Trophoblast cell (in vitro differentiated cells and primary cell): ENCODE data around the gene NEK8. TPM values are rescaled to one million over a fixed set of nuclear protein-coding genes. Genes with fewer than 3 reads are reported as not detected.

Experiments used
- DNase-seq, 2 donors: peaks; one replicate each; pipeline ENCODE4 v3.0.0-alpha.2; 2016
- H2AFZ ChIP-seq: 2 replicates; pipeline ENCODE4 v1.6.1; 2013; ENCODE audit warnings: low read length, moderate library complexity, mild to moderate bottlenecking; ENCODE audit not compliant: insufficient read depth, poor library complexity
- H2AK5ac ChIP-seq: 2 replicates; pipeline ENCODE4 v1.6.1; 2013; ENCODE audit warnings: mild to moderate bottlenecking, low read length
- H2BK120ac ChIP-seq: 2 replicates; pipeline ENCODE4 v1.6.1; 2013; ENCODE audit warnings: low read length, mild to moderate bottlenecking, moderate library complexity; ENCODE audit not compliant: insufficient read depth, poor library complexity
- H2BK12ac ChIP-seq: 2 replicates; pipeline ENCODE4 v1.6.1; 2013; ENCODE audit warnings: mild to moderate bottlenecking, low read length, moderate library complexity
- H2BK5ac ChIP-seq: 2 replicates; pipeline ENCODE4 v1.6.1; 2013; ENCODE audit warnings: low read length, low read depth, moderate library complexity, mild to moderate bottlenecking; ENCODE audit not compliant: poor library complexity
- H3K14ac ChIP-seq: 2 replicates; pipeline ENCODE4 v1.6.1; 2013; ENCODE audit warnings: mild to moderate bottlenecking, low read length
- H3K18ac ChIP-seq: 2 replicates; pipeline ENCODE4 v1.6.1; 2013; ENCODE audit warnings: mild to moderate bottlenecking, low read length
- H3K23ac ChIP-seq: 2 replicates; pipeline ENCODE4 v1.6.1; 2013; ENCODE audit warnings: low read length
- H3K27ac ChIP-seq: 2 replicates; pipeline ENCODE4 v1.5.1; 2013; ENCODE audit warnings: low read depth, mild to moderate bottlenecking, inconsistent platforms, low read length, moderate library complexity
- H3K27me3 ChIP-seq: 2 replicates; pipeline ENCODE4 v1.6.1; 2013; ENCODE audit warnings: inconsistent platforms, mild to moderate bottlenecking, low read length, moderate library complexity; ENCODE audit not compliant: insufficient read depth
- H3K36me3 ChIP-seq, 2 experiments: 1 replicate in 1 of 2; 2 replicates in 1 of 2; pipeline ENCODE4 v1.6.1; 2013; ENCODE audit warnings: low read length in 2 of 2, mild to moderate bottlenecking in 2 of 2, moderate library complexity in 1 of 2; ENCODE audit not compliant: insufficient read depth in 2 of 2, control insufficient read depth in 1 of 2
- H3K4ac ChIP-seq: 2 replicates; pipeline ENCODE4 v1.6.1; 2013; ENCODE audit warnings: low read depth, mild to moderate bottlenecking, low read length, moderate library complexity
- H3K4me1 ChIP-seq, 2 experiments: 1 replicate in 1 of 2; 2 replicates in 1 of 2; pipeline ENCODE4 v1.6.1; 2013; ENCODE audit warnings: low read length in 2 of 2, mild to moderate bottlenecking in 2 of 2, moderate library complexity in 1 of 2; ENCODE audit not compliant: insufficient read depth in 2 of 2, control insufficient read depth in 1 of 2
- H3K4me2 ChIP-seq: 2 replicates; pipeline ENCODE4 v1.6.1; 2013; ENCODE audit warnings: inconsistent platforms, mild to moderate bottlenecking, low read length, moderate library complexity
- H3K4me3 ChIP-seq: 2 replicates; pipeline ENCODE4 v1.5.1; 2013; ENCODE audit warnings: mild to moderate bottlenecking, low read depth, low read length, inconsistent platforms
- H3K79me1 ChIP-seq: one replicate; pipeline ENCODE4 v1.6.1; 2013; ENCODE audit warnings: low read length
- H3K79me2 ChIP-seq: 2 replicates; pipeline ENCODE4 v1.6.1; 2013; ENCODE audit warnings: low read length, mild to moderate bottlenecking; ENCODE audit not compliant: control insufficient read depth, insufficient read depth, poor library complexity
- H3K9ac ChIP-seq: 2 replicates; pipeline ENCODE4 v1.6.1; 2013; ENCODE audit warnings: mild to moderate bottlenecking, low read length
- H3K9me3 ChIP-seq: 2 replicates; pipeline ENCODE4 v1.6.1; 2013; ENCODE audit warnings: low read depth, mild to moderate bottlenecking, control low read depth, inconsistent platforms, low read length; ENCODE audit not compliant: insufficient read depth
- H4K12ac ChIP-seq: 2 replicates; pipeline ENCODE4 v1.6.1; 2013; ENCODE audit warnings: low read depth, mild to moderate bottlenecking, low read length, moderate library complexity
- H4K8ac ChIP-seq: 2 replicates; pipeline ENCODE4 v1.6.1; 2013; ENCODE audit warnings: low read depth, mild to moderate bottlenecking, low read length, moderate library complexity
- H4K91ac ChIP-seq: one replicate; pipeline ENCODE4 v1.6.1; 2013; ENCODE audit warnings: low read depth, mild to moderate bottlenecking, low read length, moderate library complexity
- WGBS: extraction: QIAGEN DNeasy Blood & Tissue Kit; methylation state at CpG from one replicate; pipeline ENCODE4 v1.1.7; 2013; ENCODE audit warnings: missing lambda C conversion rate; ENCODE audit not compliant: insufficient read length, insufficient coverage; ENCODE audit errors: extremely low coverage; 5-methylcytosine and 5-hydroxymethylcytosine counted together
- polyA plus RNA-seq: library from polyadenylated mRNA; stranded (reverse); fragments of 200-250 nt; gene quantifications from 2 replicates; pipeline ENCODE4 v1.2.3, GENCODE V29; 2013

NEK8 gene
- polyA plus RNA-seq = 3.8 and 4.4 TPM in 2 replicates

DNA sequence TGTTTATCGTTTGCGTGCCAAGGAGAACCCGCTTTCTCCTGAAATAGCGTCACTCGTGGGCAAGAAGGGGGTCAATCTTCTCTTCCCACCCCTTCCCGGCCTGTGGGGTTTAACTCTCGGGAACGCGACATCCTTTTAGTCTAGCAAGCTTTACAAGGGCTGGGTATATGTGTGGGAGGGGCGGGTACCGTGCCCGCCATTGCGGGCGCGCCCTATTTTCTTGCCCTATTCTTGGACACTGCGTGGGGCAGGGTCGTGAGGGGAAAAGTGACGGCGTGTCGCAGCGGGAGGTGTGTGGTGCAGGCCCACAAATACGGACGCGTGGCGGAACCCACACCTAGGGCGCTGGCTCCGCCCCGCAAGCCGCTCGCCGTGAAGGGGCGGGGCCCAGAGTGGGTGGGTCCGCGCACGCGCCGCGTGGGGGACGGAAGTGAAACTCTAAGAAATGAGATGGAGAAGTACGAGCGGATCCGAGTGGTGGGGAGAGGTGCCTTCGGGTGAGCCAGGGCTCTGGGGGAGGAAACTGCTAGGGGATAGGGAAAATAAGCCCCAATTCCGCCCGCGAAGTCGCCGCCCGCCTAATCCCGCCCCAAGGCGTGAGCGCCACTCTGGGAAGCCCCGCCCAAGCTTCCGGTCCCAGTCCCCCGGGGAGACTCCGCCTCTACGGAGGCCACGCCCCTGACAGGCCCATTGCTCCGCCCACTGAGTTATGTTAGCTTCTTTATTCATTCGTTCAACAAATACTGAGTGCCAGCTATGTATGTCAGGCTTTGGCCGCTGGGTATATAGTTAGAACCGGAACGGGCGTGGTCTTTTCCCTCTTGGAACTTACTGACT is at the start of gene NEK8:
Gene NEK8 (plus strand): TSS at position 425 of the 837 bp plus-strand sequence. CDS start 26 bp downstream, at position 451.
- Histone ChIP-seq H3K4me2 (peak within 1 kb of the TSS; percentile 94), H2AFZ (peak within 1 kb of the TSS; percentile 68), H2BK5ac (peak within 1 kb of the TSS; percentile 90), H4K91ac (peak within 1 kb of the TSS; percentile 78), H2BK12ac (peak within 1 kb of the TSS; percentile 25), H3K14ac (peak within 1 kb of the TSS; percentile 79), H4K8ac (peak within 1 kb of the TSS; percentile 92), H3K4ac (peak within 1 kb of the TSS; percentile 71), H3K23ac (no peak within 1 kb of the TSS), H3K27me3 (no peaks in the 10 kb centered on the region), H3K9ac (peak within 1 kb of the TSS; percentile 88), H3K4me1 (peaks cover 11% of the 10 kb centered on the region in 2 experiments), H3K36me3 (peaks cover 8 to 12% of the 10 kb centered on the region in 2 experiments), H3K9me3 (no peaks in the 10 kb centered on the region), H3K79me1 (peaks cover 28% of the 10 kb centered on the region), H3K4me3 (peak within 1 kb of the TSS; percentile 77), H2BK120ac (peak within 1 kb of the TSS; percentile 92), H3K18ac (peak within 1 kb of the TSS; percentile 88), H2AK5ac (peak within 1 kb of the TSS; percentile 25), H4K12ac (peak within 1 kb of the TSS; percentile 93), H3K79me2 (peaks cover 10% of the 10 kb centered on the region), H3K27ac (peak within 1 kb of the TSS; percentile 86)
- no CpG with 5 or more reads among the region's 64 CpGs for WGBS
- peak; percentile 97 to 99 for DNase-seq

DNA sequence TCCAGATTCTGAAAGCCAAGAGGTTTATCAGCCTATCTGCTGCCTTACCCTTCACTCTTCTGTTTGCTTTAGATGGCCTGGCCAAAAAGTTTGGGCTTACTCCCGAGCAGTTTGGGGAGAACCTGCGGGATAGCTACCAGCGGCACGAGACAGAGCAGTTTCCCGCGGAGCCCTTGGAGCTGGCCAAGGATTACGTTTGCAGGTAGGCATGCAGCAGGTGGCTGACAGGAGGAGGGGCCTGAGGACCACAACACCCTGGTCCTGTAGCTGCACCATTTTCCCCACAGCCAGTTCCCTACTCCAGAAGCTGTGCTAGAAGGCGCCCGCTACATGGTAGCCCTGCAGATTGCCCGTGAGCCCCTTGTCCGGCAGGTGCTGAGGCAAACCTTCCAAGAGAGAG is 45.9 kb upstream of the NEK8 start:
- Histone ChIP-seq H3K23ac (no peak overlapping the region), H3K36me3 (peaks cover 82 to 92% of the 10 kb centered on the region in 2 experiments), H3K27ac (no peak overlapping the region), H2BK12ac (no peak overlapping the region), H3K9me3 (no peaks in the 10 kb centered on the region), H4K12ac (no peak overlapping the region), H3K9ac (no peak overlapping the region), H2BK120ac (no peak overlapping the region), H3K4ac (no peak overlapping the region), H2BK5ac (no peak overlapping the region), H3K18ac (no peak overlapping the region), H3K4me1 (no peaks in the 10 kb centered on the region), H3K14ac (no peak overlapping the region), H3K79me1 (no peaks in the 10 kb centered on the region), H3K4me2 (no peak overlapping the region), H4K8ac (no peak overlapping the region), H3K27me3 (no peaks in the 10 kb centered on the region), H2AK5ac (no peak overlapping the region), H4K91ac (no peak overlapping the region), H3K79me2 (no peaks in the 10 kb centered on the region), H3K4me3 (no peak overlapping the region), H2AFZ (no peak overlapping the region)
- WGBS = no CpG with 5 or more reads among the region's 11 CpGs
- no peak for DNase-seq

DNA sequence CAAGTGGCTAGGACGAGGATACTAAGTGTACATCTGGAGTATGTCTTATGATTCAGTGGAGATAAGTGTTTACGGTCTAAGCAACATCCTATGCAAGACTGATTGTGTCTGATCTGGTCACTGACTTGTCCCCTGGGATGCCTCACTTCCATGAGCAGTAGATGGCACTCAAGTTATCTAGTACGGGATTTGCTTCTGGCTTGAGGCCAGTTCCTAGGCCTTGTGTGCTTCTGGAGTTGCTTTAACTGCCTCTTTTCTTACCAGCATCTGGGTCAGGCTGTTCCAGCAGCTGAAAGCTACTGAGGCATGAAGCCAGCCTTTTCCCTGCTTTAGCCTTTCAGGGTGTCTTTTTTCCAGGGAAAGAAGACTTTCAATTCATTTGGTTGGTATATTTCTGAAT is 43.6 kb upstream of the NEK8 start:
- H3K23ac ChIP-seq = no peak overlapping the region
- no peak overlapping the region for H2BK12ac ChIP-seq
- no peak overlapping the region for H2AK5ac ChIP-seq
- no peak overlapping the region for H3K4ac ChIP-seq
- no peak overlapping the region for H3K9ac ChIP-seq
- H3K36me3 ChIP-seq = peaks cover 74 to 89% of the 10 kb centered on the region in 2 experiments
- H3K4me2 ChIP-seq = no peak overlapping the region
- H4K91ac ChIP-seq = no peak overlapping the region
- H2BK5ac ChIP-seq = no peak overlapping the region
- H3K27me3 ChIP-seq = no peaks in the 10 kb centered on the region
- H3K14ac ChIP-seq = no peak overlapping the region
- no peaks in the 10 kb centered on the region for H3K79me1 ChIP-seq
- H3K4me1 ChIP-seq = no peaks in the 10 kb centered on the region
- H3K18ac ChIP-seq = no peak overlapping the region
- H3K79me2 ChIP-seq = no peaks in the 10 kb centered on the region
- peak in 1 of 2 donors; percentile 4 for DNase-seq
- peaks cover 2% of the 10 kb centered on the region for H3K9me3 ChIP-seq
- no peak overlapping the region for H2AFZ ChIP-seq
- no peak overlapping the region for H2BK120ac ChIP-seq
- no peak overlapping the region for H4K12ac ChIP-seq
- no peak overlapping the region for H3K27ac ChIP-seq
- WGBS = no CpG with 5 or more reads among the region's 3 CpGs
- H3K4me3 ChIP-seq = no peak overlapping the region
- H4K8ac ChIP-seq = no peak overlapping the region

DNA sequence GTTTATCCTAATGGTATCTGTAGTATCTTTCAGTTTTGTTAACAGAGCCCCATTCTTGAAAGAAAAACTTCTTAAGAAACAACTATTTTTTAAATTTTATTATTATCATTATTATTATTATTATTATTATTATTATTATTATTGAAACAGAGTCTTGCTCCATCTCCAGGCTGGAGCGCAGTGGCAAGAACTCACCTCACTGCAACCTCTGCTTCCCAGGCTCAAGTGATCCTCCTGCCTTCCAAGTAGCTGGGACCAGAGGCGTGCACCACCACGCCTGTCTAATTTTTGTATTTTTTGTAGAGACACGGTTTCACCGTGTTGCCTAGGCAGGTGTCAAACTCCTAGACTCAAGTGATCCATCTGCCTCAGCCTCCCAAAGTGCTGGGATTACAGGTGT is 43.2 kb upstream of the NEK8 start:
- Histone ChIP-seq H2AFZ (no peak overlapping the region), H3K27me3 (no peaks in the 10 kb centered on the region), H3K4me1 (no peaks in the 10 kb centered on the region), H3K18ac (no peak overlapping the region), H3K23ac (no peak overlapping the region), H3K36me3 (peaks cover 74 to 90% of the 10 kb centered on the region in 2 experiments), H3K79me2 (no peaks in the 10 kb centered on the region), H2AK5ac (no peak overlapping the region), H3K9ac (no peak overlapping the region), H3K27ac (no peak overlapping the region), H3K14ac (no peak overlapping the region), H3K4me2 (no peak overlapping the region), H3K4ac (no peak overlapping the region), H4K12ac (no peak overlapping the region), H4K91ac (no peak overlapping the region), H4K8ac (no peak overlapping the region), H2BK12ac (no peak overlapping the region), H3K79me1 (no peaks in the 10 kb centered on the region), H2BK120ac (no peak overlapping the region), H3K9me3 (peaks cover 2% of the 10 kb centered on the region), H2BK5ac (no peak overlapping the region), H3K4me3 (no peak overlapping the region)
- WGBS = no CpG with 5 or more reads among the region's 5 CpGs
- DNase-seq = no peak
